Measurements from ENCODE around the gene SYNPR.
A peak's percentile ranks its signal among the peaks of the same experiment; 100 is the strongest.

SYNPR gene

GRCh38 chr3:63351159-63352007, 73.3 kb downstream of the SYNPR start:
- H2AFZ ChIP-seq (ENCODE audit: low read depth, low read length), result no peak overlapping the region
- H3K9me3 ChIP-seq (ENCODE audit: insufficient read depth, low read length), result no peaks in the 10 kb centered on the region
- H4K20me1 ChIP-seq (ENCODE audit: insufficient read depth, low read length), result no peaks in the 10 kb centered on the region
- no peaks in the 10 kb centered on the region for H3K36me3 ChIP-seq (replicated peaks; ENCODE audit: low read depth, low read length)
- H3K4me1 ChIP-seq (ENCODE audit: low read length), result no peaks in the 10 kb centered on the region
- no peak overlapping the region for H3K4me2 ChIP-seq (ENCODE audit: low read length)
- H3K4me3 ChIP-seq (ENCODE audit: low read length), result no peak overlapping the region
- no peak overlapping the region for H3K9ac ChIP-seq (ENCODE audit: low read length)
- peaks cover 22% of the 10 kb centered on the region for H3K27me3 ChIP-seq (ENCODE audit: low read depth, low read length)
- H3K27ac ChIP-seq (ENCODE audit: low read length), result no peak overlapping the region
- H3K79me2 ChIP-seq (ENCODE audit: low read length), result no peaks in the 10 kb centered on the region
- TF ChIP-seq EZH2phosphoT487 (IDR thresholded peaks at IDR 0.05; ENCODE audit: low read depth), result no peak
- TF ChIP-seq, protein P1, sequence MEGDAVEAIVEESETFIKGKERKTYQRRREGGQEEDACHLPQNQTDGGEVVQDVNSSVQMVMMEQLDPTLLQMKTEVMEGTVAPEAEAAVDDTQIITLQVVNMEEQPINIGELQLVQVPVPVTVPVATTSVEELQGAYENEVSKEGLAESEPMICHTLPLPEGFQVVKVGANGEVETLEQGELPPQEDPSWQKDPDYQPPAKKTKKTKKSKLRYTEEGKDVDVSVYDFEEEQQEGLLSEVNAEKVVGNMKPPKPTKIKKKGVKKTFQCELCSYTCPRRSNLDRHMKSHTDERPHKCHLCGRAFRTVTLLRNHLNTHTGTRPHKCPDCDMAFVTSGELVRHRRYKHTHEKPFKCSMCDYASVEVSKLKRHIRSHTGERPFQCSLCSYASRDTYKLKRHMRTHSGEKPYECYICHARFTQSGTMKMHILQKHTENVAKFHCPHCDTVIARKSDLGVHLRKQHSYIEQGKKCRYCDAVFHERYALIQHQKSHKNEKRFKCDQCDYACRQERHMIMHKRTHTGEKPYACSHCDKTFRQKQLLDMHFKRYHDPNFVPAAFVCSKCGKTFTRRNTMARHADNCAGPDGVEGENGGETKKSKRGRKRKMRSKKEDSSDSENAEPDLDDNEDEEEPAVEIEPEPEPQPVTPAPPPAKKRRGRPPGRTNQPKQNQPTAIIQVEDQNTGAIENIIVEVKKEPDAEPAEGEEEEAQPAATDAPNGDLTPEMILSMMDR (IDR thresholded peaks at IDR 0.05; ENCODE audit: low read depth, low read length), result peak; percentile 91

DNA sequence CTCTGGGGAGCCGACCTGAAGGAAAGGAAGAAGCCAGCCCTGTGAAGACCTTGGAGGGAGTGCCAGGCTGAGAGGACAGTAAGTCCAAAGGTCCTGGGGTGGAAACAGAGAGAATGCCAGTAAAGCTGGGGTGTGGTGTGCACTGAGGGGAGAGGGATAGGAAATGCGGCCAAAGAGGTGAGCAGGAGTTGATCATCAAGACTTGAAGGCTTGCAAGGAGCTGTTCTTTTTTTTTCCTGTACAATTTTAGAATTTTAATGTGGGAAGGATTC, 73.8 kb downstream of the SYNPR start:
- Histone ChIP-seq H3K4me3 (ENCODE audit: low read length) (no peak overlapping the region), H3K9me3 (ENCODE audit: insufficient read depth, low read length) (no peaks in the 10 kb centered on the region), H3K27ac (ENCODE audit: low read length) (no peak overlapping the region), H3K4me1 (ENCODE audit: low read length) (no peaks in the 10 kb centered on the region), H2AFZ (ENCODE audit: low read depth, low read length) (no peak overlapping the region), H3K79me2 (ENCODE audit: low read length) (no peaks in the 10 kb centered on the region), H3K27me3 (ENCODE audit: low read depth, low read length) (peaks cover 22% of the 10 kb centered on the region), H3K36me3 (replicated peaks; ENCODE audit: low read depth, low read length) (no peaks in the 10 kb centered on the region), H3K9ac (ENCODE audit: low read length) (no peak overlapping the region), H3K4me2 (ENCODE audit: low read length) (no peak overlapping the region), H4K20me1 (ENCODE audit: insufficient read depth, low read length) (no peaks in the 10 kb centered on the region)
- TF ChIP-seq, protein P1 (IDR thresholded peaks at IDR 0.05; ENCODE audit: low read depth, low read length), result no peak
- no peak for TF ChIP-seq EZH2phosphoT487 (IDR thresholded peaks at IDR 0.05; ENCODE audit: low read depth)

DNA sequence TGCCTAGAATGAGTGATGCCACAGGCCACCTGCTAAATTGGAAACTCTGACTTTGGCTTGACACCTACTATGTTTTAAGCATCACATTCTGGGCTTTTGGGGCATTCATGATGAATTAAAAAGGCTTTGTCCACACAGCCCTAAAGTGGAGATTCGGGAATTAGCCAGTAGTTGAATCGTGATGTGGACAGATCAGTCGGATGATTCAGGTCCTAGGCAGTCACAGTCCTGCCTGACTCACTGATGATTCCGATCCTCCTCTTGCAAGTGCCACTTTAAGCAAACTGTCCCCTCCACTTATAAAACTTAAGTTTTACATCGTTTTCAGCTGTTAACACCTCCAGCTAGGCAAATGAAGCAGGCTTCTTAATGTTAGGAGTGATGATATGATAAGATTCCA, 75.3 kb downstream of the SYNPR start:
- Histone ChIP-seq H3K9me3 (ENCODE audit: insufficient read depth, low read length) (no peaks in the 10 kb centered on the region), H2AFZ (ENCODE audit: low read depth, low read length) (no peak overlapping the region), H3K9ac (ENCODE audit: low read length) (no peak overlapping the region), H3K4me2 (ENCODE audit: low read length) (no peak overlapping the region), H3K79me2 (ENCODE audit: low read length) (no peaks in the 10 kb centered on the region), H3K36me3 (replicated peaks; ENCODE audit: low read depth, low read length) (no peaks in the 10 kb centered on the region), H4K20me1 (ENCODE audit: insufficient read depth, low read length) (no peaks in the 10 kb centered on the region), H3K27ac (ENCODE audit: low read length) (no peak overlapping the region), H3K27me3 (ENCODE audit: low read depth, low read length) (peaks cover 22% of the 10 kb centered on the region), H3K4me1 (ENCODE audit: low read length) (no peaks in the 10 kb centered on the region), H3K4me3 (ENCODE audit: low read length) (no peak overlapping the region)
- TF ChIP-seq EZH2phosphoT487 (IDR thresholded peaks at IDR 0.05; ENCODE audit: low read depth), result no peak
- TF ChIP-seq, protein P1 (IDR thresholded peaks at IDR 0.05; ENCODE audit: low read depth, low read length), result no peak

DNA sequence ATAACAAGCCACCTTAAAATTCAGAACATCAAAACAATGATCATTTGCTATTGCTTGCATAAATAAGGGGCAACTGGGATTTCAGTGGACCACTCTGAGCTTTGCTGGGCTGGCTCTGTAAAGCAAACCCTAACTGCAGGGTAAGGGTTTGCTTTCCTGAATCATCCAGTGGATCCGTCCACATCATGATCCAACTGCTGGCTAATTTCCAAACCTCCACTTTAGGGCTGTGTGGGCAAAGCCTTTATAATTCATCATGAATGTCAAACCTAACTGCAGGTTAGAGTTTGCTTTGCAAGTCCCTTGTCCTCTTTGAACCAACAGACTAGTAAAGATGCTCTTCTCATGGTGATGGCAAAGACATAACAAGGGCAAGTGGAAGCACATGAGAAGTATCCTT, 76.1 kb downstream of the SYNPR start:
- Histone ChIP-seq H3K9me3 (ENCODE audit: insufficient read depth, low read length) (no peaks in the 10 kb centered on the region), H3K4me3 (ENCODE audit: low read length) (no peak overlapping the region), H3K4me1 (ENCODE audit: low read length) (no peaks in the 10 kb centered on the region), H3K79me2 (ENCODE audit: low read length) (no peaks in the 10 kb centered on the region), H3K27ac (ENCODE audit: low read length) (no peak overlapping the region), H2AFZ (ENCODE audit: low read depth, low read length) (no peak overlapping the region), H3K9ac (ENCODE audit: low read length) (no peak overlapping the region), H4K20me1 (ENCODE audit: insufficient read depth, low read length) (no peaks in the 10 kb centered on the region), H3K4me2 (ENCODE audit: low read length) (no peak overlapping the region), H3K36me3 (replicated peaks; ENCODE audit: low read depth, low read length) (no peaks in the 10 kb centered on the region), H3K27me3 (ENCODE audit: low read depth, low read length) (peaks cover 22% of the 10 kb centered on the region)
- no peak for TF ChIP-seq EZH2phosphoT487 (IDR thresholded peaks at IDR 0.05; ENCODE audit: low read depth)
- TF ChIP-seq, protein P1 (IDR thresholded peaks at IDR 0.05; ENCODE audit: low read depth, low read length), result no peak
